ENCODE measurements around the gene GFPT2. TPM values are rescaled to one million over a fixed set of nuclear protein-coding genes. Genes with fewer than 3 reads are reported as not detected.

GFPT2 gene
- total RNA-seq, 1 donor from 2014 or later, result 20.4 TPM

DNA sequence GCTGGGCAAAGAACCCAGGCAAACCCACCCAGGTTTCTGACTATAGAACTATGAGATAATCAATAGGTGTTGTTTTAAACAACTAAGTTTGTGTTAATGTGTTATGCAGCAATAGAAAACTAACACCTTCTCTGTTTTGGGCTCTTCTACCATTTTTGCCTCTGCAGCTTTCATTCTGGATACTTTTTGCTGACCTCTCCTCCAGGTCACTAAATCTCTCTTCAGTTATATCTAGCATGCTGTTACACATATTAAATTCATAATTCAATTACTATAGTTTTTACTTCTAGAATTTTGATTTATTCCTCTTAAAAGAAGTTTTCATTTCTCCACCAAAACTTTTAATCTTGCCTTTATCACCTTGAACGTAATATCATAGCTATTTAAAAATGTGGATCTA, 78.4 kb downstream of the GFPT2 start:
- Histone ChIP-seq H3K4me3 (no peak overlapping the region), H3K27me3 (no peaks in the 10 kb centered on the region), H3K9me3 (peaks cover 10% of the 10 kb centered on the region), H3K27ac (no peak overlapping the region), H3K36me3 (peaks cover 45% of the 10 kb centered on the region), H3K4me1 (no peaks in the 10 kb centered on the region)
- DNase-seq (no peak), ATAC-seq (no peak)
- TF ChIP-seq, protein P1, sequence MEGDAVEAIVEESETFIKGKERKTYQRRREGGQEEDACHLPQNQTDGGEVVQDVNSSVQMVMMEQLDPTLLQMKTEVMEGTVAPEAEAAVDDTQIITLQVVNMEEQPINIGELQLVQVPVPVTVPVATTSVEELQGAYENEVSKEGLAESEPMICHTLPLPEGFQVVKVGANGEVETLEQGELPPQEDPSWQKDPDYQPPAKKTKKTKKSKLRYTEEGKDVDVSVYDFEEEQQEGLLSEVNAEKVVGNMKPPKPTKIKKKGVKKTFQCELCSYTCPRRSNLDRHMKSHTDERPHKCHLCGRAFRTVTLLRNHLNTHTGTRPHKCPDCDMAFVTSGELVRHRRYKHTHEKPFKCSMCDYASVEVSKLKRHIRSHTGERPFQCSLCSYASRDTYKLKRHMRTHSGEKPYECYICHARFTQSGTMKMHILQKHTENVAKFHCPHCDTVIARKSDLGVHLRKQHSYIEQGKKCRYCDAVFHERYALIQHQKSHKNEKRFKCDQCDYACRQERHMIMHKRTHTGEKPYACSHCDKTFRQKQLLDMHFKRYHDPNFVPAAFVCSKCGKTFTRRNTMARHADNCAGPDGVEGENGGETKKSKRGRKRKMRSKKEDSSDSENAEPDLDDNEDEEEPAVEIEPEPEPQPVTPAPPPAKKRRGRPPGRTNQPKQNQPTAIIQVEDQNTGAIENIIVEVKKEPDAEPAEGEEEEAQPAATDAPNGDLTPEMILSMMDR (IDR thresholded peaks at IDR 0.05), result no peak
- intact Hi-C loops (cut with DNase I), result no loop called here

DNA sequence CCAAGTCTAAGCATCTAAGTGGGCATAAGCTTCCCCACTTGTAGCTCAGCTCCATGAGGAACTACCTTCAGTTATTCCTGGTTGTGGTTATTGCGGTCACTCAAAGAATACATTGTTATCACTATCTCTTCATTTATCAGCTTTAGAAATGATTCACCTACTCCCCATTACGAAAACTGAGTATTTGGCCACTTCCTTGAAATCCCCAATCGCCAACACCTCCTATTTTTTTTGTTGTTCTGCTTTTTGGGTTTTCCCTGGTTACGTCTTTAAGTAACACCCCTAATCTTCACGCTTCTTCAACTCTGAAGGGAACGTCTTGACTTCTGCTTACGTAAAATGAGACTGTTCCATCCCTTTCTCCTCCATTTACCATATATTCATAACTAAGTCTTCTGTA, 81.9 kb downstream of the GFPT2 start:
- intact Hi-C loops (cut with DNase I), result no loop called here
- H3K27ac ChIP-seq, result no peak overlapping the region
- no peaks in the 10 kb centered on the region for H3K4me1 ChIP-seq
- no peaks in the 10 kb centered on the region for H3K27me3 ChIP-seq
- ATAC-seq (no peak), DNase-seq (no peak)
- peaks cover 26% of the 10 kb centered on the region for H3K9me3 ChIP-seq
- TF ChIP-seq, protein P1 (IDR thresholded peaks at IDR 0.05), result no peak
- peaks cover 37% of the 10 kb centered on the region for H3K36me3 ChIP-seq
- H3K4me3 ChIP-seq, result no peak overlapping the region

DNA sequence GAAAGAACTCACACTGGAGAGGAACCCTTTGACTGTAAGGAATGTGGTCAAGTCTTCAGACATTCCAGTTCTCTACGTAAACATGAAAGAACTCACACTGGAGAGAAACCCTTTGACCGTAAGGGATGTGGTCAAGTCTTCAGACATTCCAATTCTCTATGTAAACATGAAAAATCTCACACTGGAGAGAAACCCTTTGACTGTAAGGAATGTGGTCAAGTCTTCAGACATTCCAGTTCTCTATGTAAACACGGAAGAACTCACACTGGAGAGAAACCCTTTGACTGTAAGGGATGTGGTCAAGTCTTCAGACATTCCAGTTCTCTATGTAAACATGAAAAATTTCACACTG, 93.9 kb downstream of the GFPT2 start:
- Histone ChIP-seq H3K4me1 (no peaks in the 10 kb centered on the region), H3K9me3 (peaks cover 99% of the 10 kb centered on the region), H3K4me3 (no peak overlapping the region), H3K27ac (no peak overlapping the region), H3K27me3 (no peaks in the 10 kb centered on the region), H3K36me3 (peaks cover 44% of the 10 kb centered on the region)
- DNase-seq, result no peak
- TF ChIP-seq, protein P1 (IDR thresholded peaks at IDR 0.05), result no peak
- ATAC-seq, result no peak
- intact Hi-C loops (cut with DNase I), result no loop called here

DNA sequence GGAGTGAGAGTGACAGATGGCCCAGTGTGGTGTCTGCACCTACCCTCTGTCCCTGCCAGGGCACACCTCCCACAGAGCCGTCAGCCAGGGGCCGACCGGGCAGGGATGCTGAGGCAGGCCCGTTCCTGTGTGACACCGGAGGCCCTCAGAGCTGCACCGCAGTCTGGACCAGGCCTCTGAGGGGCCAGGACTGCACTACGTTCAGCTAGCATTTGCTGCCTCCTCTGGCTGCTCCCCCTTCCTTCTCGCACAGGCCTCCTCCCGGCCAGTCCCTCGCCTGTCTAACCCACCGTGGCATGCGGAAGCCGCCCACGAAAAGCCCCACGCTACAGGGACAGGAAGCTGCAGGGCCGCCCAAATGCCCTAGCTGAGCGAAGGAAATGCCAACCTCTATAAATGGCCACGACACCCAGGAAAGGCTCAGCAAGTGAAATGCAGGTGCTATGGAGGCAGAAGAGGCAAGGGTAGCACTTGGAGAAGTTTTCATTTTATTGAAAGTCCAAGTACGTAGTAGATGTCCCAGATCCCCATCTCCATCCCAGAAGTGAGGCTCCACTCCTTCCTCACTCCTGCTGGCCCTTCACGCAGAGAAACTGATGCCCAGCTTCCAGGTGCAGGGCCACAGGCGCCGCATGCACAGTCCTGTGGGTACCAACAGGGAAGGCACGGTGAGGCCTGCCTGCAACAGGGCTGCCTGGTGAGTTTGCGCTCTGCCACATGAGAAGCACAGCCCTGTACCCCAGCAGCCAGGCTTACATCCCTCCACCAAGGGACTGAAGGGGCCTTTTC, 99.9 kb downstream of the GFPT2 start:
- H3K36me3 ChIP-seq, result peaks cover 7% of the 10 kb centered on the region
- no peaks in the 10 kb centered on the region for H3K4me1 ChIP-seq
- H3K9me3 ChIP-seq, result peaks cover 73% of the 10 kb centered on the region
- H3K4me3 ChIP-seq, result no peak overlapping the region
- H3K27me3 ChIP-seq, result no peaks in the 10 kb centered on the region
- ATAC-seq (no peak), DNase-seq (no peak)
- TF ChIP-seq, protein P1 (IDR thresholded peaks at IDR 0.05), result no peak
- intact Hi-C loops (cut with DNase I), result no loop called here
- no peak overlapping the region for H3K27ac ChIP-seq

DNA sequence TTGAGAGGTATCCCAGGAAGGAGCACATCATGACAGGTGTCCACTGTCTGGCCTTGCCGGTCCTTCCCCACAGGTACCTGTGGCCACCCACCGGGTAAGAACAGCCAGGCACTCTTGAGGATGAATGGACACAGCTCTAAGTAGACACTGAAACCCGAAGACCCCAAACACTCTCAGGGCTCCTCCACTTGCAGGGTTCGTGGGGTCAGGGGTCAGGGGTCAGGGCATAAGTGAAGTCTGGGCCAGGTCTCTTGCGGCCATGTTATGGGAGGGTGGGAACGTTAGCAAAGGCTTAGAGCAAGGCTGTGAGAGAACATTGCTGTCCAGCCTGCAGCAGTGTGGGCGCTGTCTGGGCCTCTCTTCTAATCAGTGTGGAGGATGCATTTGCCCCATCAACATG, 101.2 kb downstream of the GFPT2 start:
- H3K4me3 ChIP-seq, result no peak overlapping the region
- peaks cover 19% of the 10 kb centered on the region for H3K36me3 ChIP-seq
- peaks cover 68% of the 10 kb centered on the region for H3K9me3 ChIP-seq
- intact Hi-C loops (cut with DNase I), result no loop called here
- no peaks in the 10 kb centered on the region for H3K4me1 ChIP-seq
- TF ChIP-seq, protein P1 (IDR thresholded peaks at IDR 0.05), result no peak
- ATAC-seq (peak; percentile 29), DNase-seq (no peak)
- no peak overlapping the region for H3K27ac ChIP-seq
- no peaks in the 10 kb centered on the region for H3K27me3 ChIP-seq

Measured in upper lobe of right lung (tissue), 1 donor.